H9 (cell line): Measurements from ENCODE around the gene RPS29. TPM values are rescaled to one million over a fixed set of nuclear protein-coding genes. Genes with fewer than 3 reads are reported as not detected.

Experiments
- DNase-seq: peaks from one replicate; pipeline ENCODE4 v3.0.0-alpha.2; 2017
- H2AFZ ChIP-seq: one replicate; pipeline ENCODE4 v1.6.1; 2013; ENCODE audit warnings: mild to moderate bottlenecking, low read length, control low read depth, moderate library complexity
- H2AK5ac ChIP-seq: 2 replicates; pipeline ENCODE4 v1.6.1; 2013; ENCODE audit warnings: low read length, control low read depth, mixed read lengths; ENCODE audit not compliant: insufficient read length
- H2BK120ac ChIP-seq: one replicate; pipeline ENCODE4 v1.6.1; 2013; ENCODE audit warnings: low read depth, mild to moderate bottlenecking, low read length, control low read depth, inconsistent platforms; ENCODE audit not compliant: poor library complexity, severe bottlenecking
- H2BK12ac ChIP-seq: 2 replicates; pipeline ENCODE4 v1.6.1; 2013; ENCODE audit warnings: low read length, control low read depth, mixed read lengths, low read depth; ENCODE audit not compliant: insufficient read length
- H2BK15ac ChIP-seq: 2 replicates; pipeline ENCODE4 v1.6.1; 2013; ENCODE audit warnings: low read depth, low read length, control low read depth
- H2BK20ac ChIP-seq: one replicate; pipeline ENCODE4 v1.6.1; 2013; ENCODE audit warnings: low read depth, mild to moderate bottlenecking, low read length, control low read depth, inconsistent platforms; ENCODE audit not compliant: poor library complexity, severe bottlenecking
- H2BK5ac ChIP-seq: 2 replicates; pipeline ENCODE4 v1.6.1; 2013; ENCODE audit warnings: low read length, control low read depth, mixed read lengths; ENCODE audit not compliant: insufficient read length
- H3K14ac ChIP-seq: 2 replicates; pipeline ENCODE4 v1.6.1; 2013; ENCODE audit warnings: low read length, control low read depth; ENCODE audit not compliant: insufficient read depth
- H3K18ac ChIP-seq: 2 replicates; pipeline ENCODE4 v1.6.1; 2013; ENCODE audit warnings: low read depth, mild to moderate bottlenecking, mixed read lengths, low read length, control low read depth; ENCODE audit not compliant: insufficient read length
- H3K23ac ChIP-seq: 2 replicates; pipeline ENCODE4 v1.6.1; 2013; ENCODE audit warnings: low read length, control low read depth, mixed read lengths, low read depth; ENCODE audit not compliant: insufficient read length
- H3K23me2 ChIP-seq: 2 replicates; pipeline ENCODE4 v1.6.1; 2013; ENCODE audit warnings: low read depth, mild to moderate bottlenecking, mixed read lengths, low read length, control low read depth; ENCODE audit not compliant: insufficient read length, poor library complexity, severe bottlenecking
- H3K27ac ChIP-seq: 2 replicates; pipeline ENCODE4 v1.5.1; 2013; ENCODE audit warnings: low read length, control low read depth, mixed read lengths, low read depth; ENCODE audit not compliant: insufficient read length
- H3K27me3 ChIP-seq: 2 replicates; pipeline ENCODE4 v1.6.1; 2013; ENCODE audit warnings: low read length, control low read depth, inconsistent platforms; ENCODE audit not compliant: insufficient read depth
- H3K4ac ChIP-seq: 2 replicates; pipeline ENCODE4 v1.6.1; 2013; ENCODE audit warnings: low read depth, mild to moderate bottlenecking, control low read depth, inconsistent platforms, low read length, moderate library complexity
- H3K4me1 ChIP-seq: 2 replicates; pipeline ENCODE4 v1.6.1; 2013; ENCODE audit warnings: low read length, control low read depth, inconsistent platforms; ENCODE audit not compliant: insufficient read depth
- H3K4me2 ChIP-seq: 2 replicates; pipeline ENCODE4 v1.6.1; 2013; ENCODE audit warnings: low read length, control low read depth, mixed read lengths; ENCODE audit not compliant: insufficient read length, insufficient read depth
- H3K56ac ChIP-seq: 2 replicates; pipeline ENCODE4 v1.6.1; 2013; ENCODE audit warnings: low read depth, mild to moderate bottlenecking, mixed read lengths, low read length, control low read depth; ENCODE audit not compliant: insufficient read length
- H3K79me1 ChIP-seq: 2 replicates; pipeline ENCODE4 v1.6.1; 2013; ENCODE audit warnings: low read depth, mild to moderate bottlenecking, moderate library complexity, low read length, control low read depth, inconsistent platforms; ENCODE audit not compliant: insufficient read depth, poor library complexity, severe bottlenecking
- H3K79me2 ChIP-seq: 2 replicates; pipeline ENCODE4 v1.6.1; 2013; ENCODE audit warnings: low read length, control low read depth, inconsistent platforms; ENCODE audit not compliant: insufficient read depth
- H3K9ac ChIP-seq: 2 replicates; pipeline ENCODE4 v1.6.1; 2013; ENCODE audit warnings: low read length, control low read depth, mixed read lengths; ENCODE audit not compliant: insufficient read length; ENCODE audit errors: extremely low read depth
- H3K9me3 ChIP-seq: one replicate; pipeline ENCODE4 v1.6.1; 2013; ENCODE audit warnings: low read depth, low read length, inconsistent platforms; ENCODE audit not compliant: control insufficient read depth
- H3T11ph ChIP-seq: one replicate; pipeline ENCODE4 v1.6.1; 2013; ENCODE audit warnings: mild to moderate bottlenecking, low read length, control low read depth, inconsistent platforms
- H4K20me1 ChIP-seq: one replicate; pipeline ENCODE4 v1.6.1; 2013; ENCODE audit not compliant: control insufficient read depth, insufficient read length, insufficient read depth
- H4K5ac ChIP-seq: 2 replicates; pipeline ENCODE4 v1.6.1; 2013; ENCODE audit warnings: low read depth, mild to moderate bottlenecking, mixed read lengths, low read length, control low read depth; ENCODE audit not compliant: insufficient read length
- H4K8ac ChIP-seq: replicated peaks from 2 replicates; pipeline ENCODE4 v1.6.1; 2013; ENCODE audit warnings: low read length, control low read depth, mixed read lengths, low read depth; ENCODE audit not compliant: insufficient read length
- H4K91ac ChIP-seq: 2 replicates; pipeline ENCODE4 v1.6.1; 2013; ENCODE audit warnings: low read depth, mild to moderate bottlenecking, moderate library complexity, mixed read lengths, low read length, control low read depth; ENCODE audit not compliant: insufficient read length
- H3K27ac Mint-ChIP-seq, 3 experiments: 2 replicates in 2 of 3; 3 replicates in 1 of 3; pipeline ENCODE4 v1.8.0; 2020 to 2021; ENCODE audit warnings: mixed read lengths in 3 of 3, mild to moderate bottlenecking in 1 of 3, moderate library complexity in 1 of 3
- H3K27me3 Mint-ChIP-seq: 2 replicates; pipeline ENCODE4 v1.8.0; 2021; ENCODE audit warnings: low read depth, mild to moderate bottlenecking, moderate library complexity, mixed read lengths
- H3K36me3 Mint-ChIP-seq, 3 experiments: 2 replicates in 2 of 3; 3 replicates in 1 of 3; pipeline ENCODE4 v1.8.0; 2020 to 2021; ENCODE audit warnings: low read depth in 3 of 3, mixed read lengths in 3 of 3; ENCODE audit not compliant: insufficient read depth in 1 of 3
- H3K4me1 Mint-ChIP-seq, 2 experiments: 2 replicates each; pipeline ENCODE4 v1.8.0; 2020; ENCODE audit warnings: mixed read lengths in 2 of 2
- H3K4me3 Mint-ChIP-seq, 2 experiments: 2 replicates in 1 of 2; 3 replicates in 1 of 2; pipeline ENCODE4 v1.8.0; 2020 to 2021; ENCODE audit warnings: mild to moderate bottlenecking in 2 of 2, mixed read lengths in 2 of 2, moderate library complexity in 1 of 2
- H3K9me3 Mint-ChIP-seq, 2 experiments: 2 replicates in 1 of 2; 3 replicates in 1 of 2; pipeline ENCODE4 v1.8.0; 2020; ENCODE audit warnings: mild to moderate bottlenecking in 2 of 2, mixed read lengths in 2 of 2, moderate library complexity in 1 of 2
- CTCF ChIP-seq: fragments of 200-600 bp; sonication (generic); conservative IDR thresholded peaks from 3 replicates; pipeline ENCODE4 v1.8.0; 2021; ENCODE audit warnings: antibody characterized with exemption, mild to moderate bottlenecking
- whole genome bisulfite sequencing: extraction: QIAGEN DNeasy Blood & Tissue Kit; methylation state at CpG from one replicate; pipeline ENCODE4 v1.1.7; 2013; ENCODE audit warnings: missing lambda C conversion rate, low lambda C conversion rate, mixed read lengths; ENCODE audit not compliant: insufficient read length; ENCODE audit errors: extremely low coverage; 5-methylcytosine and 5-hydroxymethylcytosine counted together
- total RNA-seq: library from RNA; stranded (reverse); gene quantifications from 2 replicates; pipeline ENCODE4 v1.2.1, GENCODE V29; 2021

RPS29 gene
- total RNA-seq, 1 experiment from 2014 or later, result 1,963 TPM

GRCh38 chr14:49579841-49580240 is 6.3 kb downstream of the RPS29 start:
- Histone ChIP-seq H3K18ac (no peak overlapping the region), H3K27ac (no peak overlapping the region), H3K4me1 (peaks cover 5% of the 10 kb centered on the region; the same call in 1 of the 2 replicates), H3K4me2 (no peak overlapping the region), H2AK5ac (no peak overlapping the region), H4K91ac (no peak overlapping the region), H2BK120ac (no peak overlapping the region), H2BK15ac (no peak overlapping the region), H2BK20ac (no peak overlapping the region), H3K9me3 (no peaks in the 10 kb centered on the region), H3K23me2 (peaks cover 3% of the 10 kb centered on the region), H3K9ac (no peak overlapping the region), H3K79me1 (peaks cover 9% of the 10 kb centered on the region), H4K8ac (no peak overlapping the region), H2AFZ (no peak overlapping the region), H4K20me1 (no peaks in the 10 kb centered on the region), H2BK12ac (no peak overlapping the region), H3K23ac (no peak overlapping the region), H3K14ac (no peak overlapping the region), H3T11ph (no peak overlapping the region), H3K56ac (no peak overlapping the region), H3K79me2 (peaks cover 12% of the 10 kb centered on the region; the same call in 1 of the 2 replicates), H3K27me3 (no peaks in the 10 kb centered on the region), H4K5ac (no peak overlapping the region), H2BK5ac (no peak overlapping the region), H3K4ac (no peak overlapping the region)
- peaks cover 49 to 57% (median 51%) of the 10 kb centered on the region in 3 experiments for H3K36me3 Mint-ChIP-seq
- no peak for DNase-seq
- H3K4me3 Mint-ChIP-seq, result no peak overlapping the region
- H3K9me3 Mint-ChIP-seq, result no peaks in the 10 kb centered on the region
- H3K27me3 Mint-ChIP-seq, result no peaks in the 10 kb centered on the region
- peak overlapping the region in 2 of 3 experiments; percentile 14 to 30; a peak in 4 of 7 replicates for H3K27ac Mint-ChIP-seq
- WGBS, result no CpG with 5 or more reads among the region's 2 CpGs
- no peak for TF ChIP-seq CTCF
- peaks cover 26 to 31% of the 10 kb centered on the region in 2 experiments for H3K4me1 Mint-ChIP-seq
